ENCODE measurements around the gene EPHB4. TPM values are rescaled to one million over a fixed set of nuclear protein-coding genes. Genes with fewer than 3 reads are reported as not detected.
A peak's percentile ranks its signal among the peaks of the same experiment; 100 is the strongest.

The EPHB4 gene
- total and polyA plus RNA-seq, 2 experiments from 2014 or later, result 23.3 to 164 TPM

DNA sequence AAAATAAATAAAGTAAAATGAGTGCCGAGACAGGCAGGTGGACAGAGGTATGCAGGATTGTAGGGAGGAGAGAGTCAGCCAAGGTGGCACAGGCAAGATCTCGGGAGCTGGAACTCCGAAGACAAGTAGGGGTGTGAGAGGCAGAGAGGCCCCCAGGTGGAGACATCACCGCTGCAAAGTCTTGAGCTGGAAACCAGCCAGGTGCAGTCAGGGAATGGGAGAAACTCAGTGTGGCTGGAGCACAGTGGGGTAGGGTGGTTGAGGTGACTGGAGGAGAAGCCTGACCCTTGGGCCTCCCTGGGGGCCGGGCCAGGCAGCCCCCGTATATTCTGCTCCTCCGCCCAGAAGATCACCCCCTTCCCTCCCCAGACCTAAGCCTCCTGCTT lies 4.2 kb downstream of the EPHB4 start:
- Mint-ChIP-seq H3K4me1 (peaks cover 17% of the 10 kb centered on the region), H3K9me3 (no peaks in the 10 kb centered on the region), H3K4me3 (peak overlapping the region; percentile 21; the same call in 1 of the 3 replicates), H3K27ac (no peak overlapping the region), H3K27me3 (ENCODE audit: insufficient read depth, low read depth, poor library complexity) (peaks cover 20% of the 10 kb centered on the region), H3K36me3 (ENCODE audit: low read depth) (peaks cover 79% of the 10 kb centered on the region)
- TF ChIP-seq, protein P1, sequence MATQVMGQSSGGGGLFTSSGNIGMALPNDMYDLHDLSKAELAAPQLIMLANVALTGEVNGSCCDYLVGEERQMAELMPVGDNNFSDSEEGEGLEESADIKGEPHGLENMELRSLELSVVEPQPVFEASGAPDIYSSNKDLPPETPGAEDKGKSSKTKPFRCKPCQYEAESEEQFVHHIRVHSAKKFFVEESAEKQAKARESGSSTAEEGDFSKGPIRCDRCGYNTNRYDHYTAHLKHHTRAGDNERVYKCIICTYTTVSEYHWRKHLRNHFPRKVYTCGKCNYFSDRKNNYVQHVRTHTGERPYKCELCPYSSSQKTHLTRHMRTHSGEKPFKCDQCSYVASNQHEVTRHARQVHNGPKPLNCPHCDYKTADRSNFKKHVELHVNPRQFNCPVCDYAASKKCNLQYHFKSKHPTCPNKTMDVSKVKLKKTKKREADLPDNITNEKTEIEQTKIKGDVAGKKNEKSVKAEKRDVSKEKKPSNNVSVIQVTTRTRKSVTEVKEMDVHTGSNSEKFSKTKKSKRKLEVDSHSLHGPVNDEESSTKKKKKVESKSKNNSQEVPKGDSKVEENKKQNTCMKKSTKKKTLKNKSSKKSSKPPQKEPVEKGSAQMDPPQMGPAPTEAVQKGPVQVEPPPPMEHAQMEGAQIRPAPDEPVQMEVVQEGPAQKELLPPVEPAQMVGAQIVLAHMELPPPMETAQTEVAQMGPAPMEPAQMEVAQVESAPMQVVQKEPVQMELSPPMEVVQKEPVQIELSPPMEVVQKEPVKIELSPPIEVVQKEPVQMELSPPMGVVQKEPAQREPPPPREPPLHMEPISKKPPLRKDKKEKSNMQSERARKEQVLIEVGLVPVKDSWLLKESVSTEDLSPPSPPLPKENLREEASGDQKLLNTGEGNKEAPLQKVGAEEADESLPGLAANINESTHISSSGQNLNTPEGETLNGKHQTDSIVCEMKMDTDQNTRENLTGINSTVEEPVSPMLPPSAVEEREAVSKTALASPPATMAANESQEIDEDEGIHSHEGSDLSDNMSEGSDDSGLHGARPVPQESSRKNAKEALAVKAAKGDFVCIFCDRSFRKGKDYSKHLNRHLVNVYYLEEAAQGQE (IDR thresholded peaks at IDR 0.05; ENCODE audit: unreplicated experiment), result no peak
- TF ChIP-seq EZH2 (IDR thresholded peaks at IDR 0.05; ENCODE audit: low read depth, unreplicated experiment) (no peak), ZNF331 (CRISPR knock-in tag; IDR thresholded peaks at IDR 0.05; ENCODE audit: low read depth) (no peak), EZH2phosphoT487 (IDR thresholded peaks at IDR 0.05; ENCODE audit: unreplicated experiment) (no peak), ZNF114 (CRISPR knock-in tag; IDR thresholded peaks at IDR 0.05) (no peak), STAT1 (IDR thresholded peaks at IDR 0.05; ENCODE audit: unreplicated experiment) (no peak), POLR2AphosphoS5 (IDR thresholded peaks at IDR 0.05; ENCODE audit: low read depth) (no peak), NANOG (IDR thresholded peaks at IDR 0.05; ENCODE audit: borderline replicate concordance) (no peak), CREB1 (CRISPR knock-in tag; IDR thresholded peaks at IDR 0.05; ENCODE audit: low read depth) (no peak), JUNB (IDR thresholded peaks at IDR 0.05; ENCODE audit: unreplicated experiment) (no peak)
- TF ChIP-seq, protein P2, sequence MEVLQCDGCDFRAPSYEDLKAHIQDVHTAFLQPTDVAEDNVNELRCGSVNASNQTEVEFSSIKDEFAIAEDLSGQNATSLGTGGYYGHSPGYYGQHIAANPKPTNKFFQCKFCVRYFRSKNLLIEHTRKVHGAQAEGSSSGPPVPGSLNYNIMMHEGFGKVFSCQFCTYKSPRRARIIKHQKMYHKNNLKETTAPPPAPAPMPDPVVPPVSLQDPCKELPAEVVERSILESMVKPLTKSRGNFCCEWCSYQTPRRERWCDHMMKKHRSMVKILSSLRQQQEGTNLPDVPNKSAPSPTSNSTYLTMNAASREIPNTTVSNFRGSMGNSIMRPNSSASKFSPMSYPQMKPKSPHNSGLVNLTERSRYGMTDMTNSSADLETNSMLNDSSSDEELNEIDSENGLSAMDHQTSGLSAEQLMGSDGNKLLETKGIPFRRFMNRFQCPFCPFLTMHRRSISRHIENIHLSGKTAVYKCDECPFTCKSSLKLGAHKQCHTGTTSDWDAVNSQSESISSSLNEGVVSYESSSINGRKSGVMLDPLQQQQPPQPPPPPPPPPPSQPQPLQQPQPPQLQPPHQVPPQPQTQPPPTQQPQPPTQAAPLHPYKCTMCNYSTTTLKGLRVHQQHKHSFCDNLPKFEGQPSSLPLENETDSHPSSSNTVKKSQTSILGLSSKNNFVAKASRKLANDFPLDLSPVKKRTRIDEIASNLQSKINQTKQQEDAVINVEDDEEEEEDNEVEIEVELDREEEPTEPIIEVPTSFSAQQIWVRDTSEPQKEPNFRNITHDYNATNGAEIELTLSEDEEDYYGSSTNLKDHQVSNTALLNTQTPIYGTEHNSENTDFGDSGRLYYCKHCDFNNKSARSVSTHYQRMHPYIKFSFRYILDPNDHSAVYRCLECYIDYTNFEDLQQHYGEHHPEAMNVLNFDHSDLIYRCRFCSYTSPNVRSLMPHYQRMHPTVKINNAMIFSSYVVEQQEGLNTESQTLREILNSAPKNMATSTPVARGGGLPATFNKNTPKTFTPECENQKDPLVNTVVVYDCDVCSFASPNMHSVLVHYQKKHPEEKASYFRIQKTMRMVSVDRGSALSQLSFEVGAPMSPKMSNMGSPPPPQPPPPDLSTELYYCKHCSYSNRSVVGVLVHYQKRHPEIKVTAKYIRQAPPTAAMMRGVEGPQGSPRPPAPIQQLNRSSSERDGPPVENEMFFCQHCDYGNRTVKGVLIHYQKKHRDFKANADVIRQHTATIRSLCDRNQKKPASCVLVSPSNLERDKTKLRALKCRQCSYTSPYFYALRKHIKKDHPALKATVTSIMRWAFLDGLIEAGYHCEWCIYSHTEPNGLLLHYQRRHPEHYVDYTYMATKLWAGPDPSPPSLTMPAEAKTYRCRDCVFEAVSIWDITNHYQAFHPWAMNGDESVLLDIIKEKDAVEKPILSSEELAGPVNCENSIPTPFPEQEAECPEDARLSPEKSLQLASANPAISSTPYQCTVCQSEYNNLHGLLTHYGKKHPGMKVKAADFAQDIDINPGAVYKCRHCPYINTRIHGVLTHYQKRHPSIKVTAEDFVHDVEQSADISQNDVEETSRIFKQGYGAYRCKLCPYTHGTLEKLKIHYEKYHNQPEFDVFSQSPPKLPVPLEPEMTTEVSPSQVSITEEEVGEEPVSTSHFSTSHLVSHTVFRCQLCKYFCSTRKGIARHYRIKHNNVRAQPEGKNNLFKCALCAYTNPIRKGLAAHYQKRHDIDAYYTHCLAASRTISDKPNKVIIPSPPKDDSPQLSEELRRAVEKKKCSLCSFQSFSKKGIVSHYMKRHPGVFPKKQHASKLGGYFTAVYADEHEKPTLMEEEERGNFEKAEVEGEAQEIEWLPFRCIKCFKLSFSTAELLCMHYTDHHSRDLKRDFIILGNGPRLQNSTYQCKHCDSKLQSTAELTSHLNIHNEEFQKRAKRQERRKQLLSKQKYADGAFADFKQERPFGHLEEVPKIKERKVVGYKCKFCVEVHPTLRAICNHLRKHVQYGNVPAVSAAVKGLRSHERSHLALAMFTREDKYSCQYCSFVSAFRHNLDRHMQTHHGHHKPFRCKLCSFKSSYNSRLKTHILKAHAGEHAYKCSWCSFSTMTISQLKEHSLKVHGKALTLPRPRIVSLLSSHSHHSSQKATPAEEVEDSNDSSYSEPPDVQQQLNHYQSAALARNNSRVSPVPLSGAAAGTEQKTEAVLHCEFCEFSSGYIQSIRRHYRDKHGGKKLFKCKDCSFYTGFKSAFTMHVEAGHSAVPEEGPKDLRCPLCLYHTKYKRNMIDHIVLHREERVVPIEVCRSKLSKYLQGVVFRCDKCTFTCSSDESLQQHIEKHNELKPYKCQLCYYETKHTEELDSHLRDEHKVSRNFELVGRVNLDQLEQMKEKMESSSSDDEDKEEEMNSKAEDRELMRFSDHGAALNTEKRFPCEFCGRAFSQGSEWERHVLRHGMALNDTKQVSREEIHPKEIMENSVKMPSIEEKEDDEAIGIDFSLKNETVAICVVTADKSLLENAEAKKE (CRISPR knock-in tag; IDR thresholded peaks at IDR 0.05), result no peak
- TF ChIP-seq, protein P3, sequence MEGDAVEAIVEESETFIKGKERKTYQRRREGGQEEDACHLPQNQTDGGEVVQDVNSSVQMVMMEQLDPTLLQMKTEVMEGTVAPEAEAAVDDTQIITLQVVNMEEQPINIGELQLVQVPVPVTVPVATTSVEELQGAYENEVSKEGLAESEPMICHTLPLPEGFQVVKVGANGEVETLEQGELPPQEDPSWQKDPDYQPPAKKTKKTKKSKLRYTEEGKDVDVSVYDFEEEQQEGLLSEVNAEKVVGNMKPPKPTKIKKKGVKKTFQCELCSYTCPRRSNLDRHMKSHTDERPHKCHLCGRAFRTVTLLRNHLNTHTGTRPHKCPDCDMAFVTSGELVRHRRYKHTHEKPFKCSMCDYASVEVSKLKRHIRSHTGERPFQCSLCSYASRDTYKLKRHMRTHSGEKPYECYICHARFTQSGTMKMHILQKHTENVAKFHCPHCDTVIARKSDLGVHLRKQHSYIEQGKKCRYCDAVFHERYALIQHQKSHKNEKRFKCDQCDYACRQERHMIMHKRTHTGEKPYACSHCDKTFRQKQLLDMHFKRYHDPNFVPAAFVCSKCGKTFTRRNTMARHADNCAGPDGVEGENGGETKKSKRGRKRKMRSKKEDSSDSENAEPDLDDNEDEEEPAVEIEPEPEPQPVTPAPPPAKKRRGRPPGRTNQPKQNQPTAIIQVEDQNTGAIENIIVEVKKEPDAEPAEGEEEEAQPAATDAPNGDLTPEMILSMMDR (conservative IDR thresholded peaks at IDR 0.05; ENCODE audit: low read depth in 2 of 2), result no peak
- TF ChIP-seq, protein P4, sequence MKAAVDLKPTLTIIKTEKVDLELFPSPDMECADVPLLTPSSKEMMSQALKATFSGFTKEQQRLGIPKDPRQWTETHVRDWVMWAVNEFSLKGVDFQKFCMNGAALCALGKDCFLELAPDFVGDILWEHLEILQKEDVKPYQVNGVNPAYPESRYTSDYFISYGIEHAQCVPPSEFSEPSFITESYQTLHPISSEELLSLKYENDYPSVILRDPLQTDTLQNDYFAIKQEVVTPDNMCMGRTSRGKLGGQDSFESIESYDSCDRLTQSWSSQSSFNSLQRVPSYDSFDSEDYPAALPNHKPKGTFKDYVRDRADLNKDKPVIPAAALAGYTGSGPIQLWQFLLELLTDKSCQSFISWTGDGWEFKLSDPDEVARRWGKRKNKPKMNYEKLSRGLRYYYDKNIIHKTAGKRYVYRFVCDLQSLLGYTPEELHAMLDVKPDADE (IDR thresholded peaks at IDR 0.05), result no peak
- Histone ChIP-seq H3F3A (replicated peaks; ENCODE audit: low read depth) (peaks cover 9% of the 10 kb centered on the region; the same call in 1 of the 2 replicates), H3K4me1 (ENCODE audit: insufficient read depth) (0 out of 2 replicates have a peak, but pooled peaks cover 6% of the 10 kb centered on the region), H3K79me2 (replicated peaks; ENCODE audit: insufficient read depth) (peaks cover 43% of the 10 kb centered on the region), H3K27me3 (ENCODE audit: insufficient read depth) (no peaks in the 10 kb centered on the region), H3K4me3 (no peak overlapping the region), H2AFZ (no peak overlapping the region), H3K9me2 (ENCODE audit: insufficient read depth) (no peaks in the 10 kb centered on the region), H3K27ac (ENCODE audit: low read depth) (peak overlapping the region; percentile 72; the same call in 1 of the 2 replicates), H3K36me3 (ENCODE audit: insufficient read depth) (peaks cover 42% of the 10 kb centered on the region), H4K20me1 (replicated peaks; ENCODE audit: insufficient read depth) (peaks cover 34% of the 10 kb centered on the region), H3K4me2 (no peak overlapping the region)
- DNase-seq (ENCODE audit: low spot score) (no peak), ATAC-seq (no peak)

All from GM23338 (cell line).